Upper lobe of left lung (tissue), 4 donors: ENCODE measurements around the gene NOX4.
"Not testable (repeated sequence)": the region's sequence is repeated elsewhere in the genome, so short reads cannot be mapped to it uniquely, and the experiment has no call there.

Experiments used
- CTCF ChIP-seq, 6 experiments: fragments of 450-650 bp in 4 of 6; fragments of 200-600 bp in 2 of 6; sonication (generic) in 2 of 6; IDR thresholded peaks; one replicate each; pipeline ENCODE4 v1.5.1; 2016 to 2019; ENCODE audit warnings: antibody characterized with exemption in 6 of 6
- EP300 ChIP-seq, 4 donors: sonication (generic); formaldehyde crosslinking; IDR thresholded peaks; one replicate each; pipeline ENCODE4 v1.5.1; 2017; ENCODE audit warnings: antibody characterized with exemption in 4 of 4, control low read depth in 2 of 4
- POLR2A ChIP-seq, 4 donors: fragments of 450-650 bp; IDR thresholded peaks; one replicate each; pipeline ENCODE4 v1.5.1; 2016 to 2017; ENCODE audit warnings: antibody characterized with exemption in 4 of 4, mild to moderate bottlenecking in 2 of 4
- POLR2AphosphoS5 ChIP-seq, 2 donors: sonication (generic); formaldehyde crosslinking; IDR thresholded peaks; one replicate each; pipeline ENCODE4 v1.5.1; 2017; ENCODE audit warnings: antibody characterized with exemption in 2 of 2

- not testable (repeated sequence) for TF ChIP-seq POLR2AphosphoS5, POLR2A, CTCF, EP300 (IDR thresholded peaks at IDR 0.05)
These were observed 188.1 kb downstream of the NOX4 start for GRCh38 chr11:89303029-89303428.
